Activated CD8-positive, alpha-beta T cell treated with anti-CD3 and anti-CD28 coated beads, Interleukin-2, amount 10 ng/mL, durations not matched to agents 7 days and 5 days (primary cell): Measurements from ENCODE around the gene SLC14A1. TPM values are rescaled to one million over a fixed set of nuclear protein-coding genes. Genes with fewer than 3 reads are reported as not detected.
A peak's percentile ranks its signal among the peaks of the same experiment; 100 is the strongest.

Experiments used
- ATAC-seq: fragments of 150-1000 bp; cut with Tn5 transposase; one replicate; pipeline ENCODE4 v1.10.0; 2021; ENCODE audit warnings: moderate library complexity
- CTCF ChIA-PET: fragments of 350-600 bp; sonication (Branson Sonifier 250); formaldehyde crosslinking; loops from one replicate; lab custom pipeline; 2021; ENCODE audit warnings: antibody characterized with exemption; lab: Charles Lee
- POLR2A ChIA-PET: fragments of 350-600 bp; sonication (Branson Sonifier 250); formaldehyde crosslinking; loops from one replicate; lab custom pipeline; 2021; ENCODE audit warnings: antibody characterized with exemption; lab: Charles Lee
- DNase-seq: peaks from one replicate; pipeline ENCODE4 v3.0.0-alpha.2; 2020
- H3K27ac Mint-ChIP-seq: one replicate; pipeline ENCODE4 v1.8.0; 2021; ENCODE audit warnings: mild to moderate bottlenecking, mixed read lengths
- H3K27me3 Mint-ChIP-seq: one replicate; pipeline ENCODE4 v1.8.0; 2021; ENCODE audit warnings: low read depth, mixed read lengths
- H3K36me3 Mint-ChIP-seq: one replicate; pipeline ENCODE4 v1.8.0; 2021; ENCODE audit warnings: low read depth, mixed read lengths
- H3K4me1 Mint-ChIP-seq: one replicate; pipeline ENCODE4 v1.8.0; 2021; ENCODE audit warnings: low read depth, mixed read lengths
- H3K4me3 Mint-ChIP-seq: one replicate; pipeline ENCODE4 v1.8.0; 2021; ENCODE audit warnings: mild to moderate bottlenecking, mixed read lengths
- H3K9me3 Mint-ChIP-seq: one replicate; pipeline ENCODE4 v1.8.0; 2022; ENCODE audit warnings: mixed read lengths; ENCODE audit not compliant: insufficient read depth
- total RNA-seq, 2 experiments: library from RNA; stranded (reverse); gene quantifications; one replicate each; pipeline ENCODE4 v1.2.3, GENCODE V29; 2021

Gene SLC14A1
- total RNA-seq: 1 to 10 TPM; 2.4 to 3.8 TPM

DNA sequence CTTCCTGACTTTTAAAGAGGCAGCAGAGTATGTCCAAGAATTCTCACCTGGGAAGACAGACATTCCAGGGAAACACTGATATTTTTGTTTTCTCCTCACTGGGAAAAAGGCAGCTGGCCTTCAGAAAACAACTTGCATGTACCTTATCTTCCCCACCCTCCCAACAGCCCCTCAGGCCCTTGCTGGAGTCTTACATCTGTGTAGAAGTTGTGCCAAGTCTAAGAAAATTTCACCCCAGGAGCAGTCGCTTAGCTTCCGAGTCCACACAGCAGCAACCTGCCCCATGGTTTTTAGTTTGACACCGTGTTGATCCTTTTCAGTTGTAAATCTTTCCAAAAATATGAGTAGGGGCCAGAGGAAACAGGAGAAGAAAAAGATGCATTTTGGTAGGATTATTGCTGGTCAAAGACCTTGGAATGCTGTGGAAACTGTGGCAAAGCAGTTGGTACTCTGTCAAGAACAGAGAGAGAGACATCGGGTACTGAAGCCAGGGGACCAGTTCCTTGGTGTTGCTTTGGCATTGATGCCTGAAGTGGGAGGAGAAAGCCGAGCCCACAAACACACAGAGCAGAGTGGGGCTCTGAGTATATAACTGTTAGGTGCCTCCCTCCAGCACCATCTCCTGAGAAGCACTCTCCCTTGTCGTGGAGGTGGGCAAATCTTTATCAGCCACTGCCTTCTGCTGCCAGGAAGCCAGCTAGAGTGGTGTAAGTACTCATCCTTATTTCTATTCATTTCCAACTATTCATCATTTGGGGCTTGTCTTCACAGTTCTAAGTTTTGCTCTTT, at the start of gene SLC14A1:
TSS of gene SLC14A1 (plus strand) at position 615 of the 789 bp plus-strand sequence. CDS start 6,140 bp downstream, outside the sequence.
- Mint-ChIP-seq H3K27me3 (peaks cover 6% of the 10 kb centered on the region), H3K4me3 (no peak within 1 kb of the TSS), H3K4me1 (peaks cover 6% of the 10 kb centered on the region), H3K9me3 (no peaks in the 10 kb centered on the region), H3K27ac (no peak within 1 kb of the TSS), H3K36me3 (no peaks in the 10 kb centered on the region)
- CTCF ChIA-PET: interaction anchor here (0.6 to 7.1 kb wide), 28 partner anchors 8 to 402 kb away, joined by 3 to 95 read pairs (median 4); no protein-coding TSS in a partner anchor
- DNase-seq (no peak), ATAC-seq (no peak)
- POLR2A ChIA-PET: no interaction called here

DNA sequence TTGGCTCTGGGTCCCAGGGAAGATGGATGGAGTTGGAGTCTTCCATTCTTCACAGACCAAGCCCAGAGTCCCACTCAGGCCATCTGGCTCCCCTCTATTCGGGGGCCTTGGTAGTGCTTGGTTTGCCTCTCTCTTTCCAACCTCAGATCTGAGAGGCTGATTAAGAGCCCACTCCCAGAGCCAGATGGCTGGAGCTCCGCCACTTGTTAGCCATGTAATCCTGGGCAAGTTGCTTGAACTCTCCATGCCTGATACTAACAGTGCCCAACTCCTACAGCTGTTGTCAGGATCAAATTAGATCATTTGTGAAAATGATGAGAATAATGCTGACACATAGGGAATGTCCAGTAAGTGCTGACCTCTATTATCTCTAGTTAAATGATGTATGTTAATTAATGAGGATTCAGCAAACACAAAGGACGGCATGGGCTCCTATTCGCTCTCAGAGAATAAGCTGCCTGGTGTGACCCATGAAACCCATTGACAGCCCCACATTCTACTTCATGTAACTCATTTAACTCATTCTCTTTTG, 46.6 kb upstream of the SLC14A1 start:
- Mint-ChIP-seq H3K36me3 (peaks cover 2% of the 10 kb centered on the region), H3K9me3 (no peaks in the 10 kb centered on the region), H3K27me3 (peaks cover 2% of the 10 kb centered on the region), H3K27ac (no peak overlapping the region), H3K4me1 (peaks cover 6% of the 10 kb centered on the region), H3K4me3 (no peak overlapping the region)
- ATAC-seq (no peak), DNase-seq (no peak)
- ChIA-PET POLR2A (no interaction called here), CTCF (interaction anchor here (2.2 kb wide), 1 partner anchor 11 kb away, joined by 9 read pairs; no protein-coding TSS in a partner anchor)

DNA sequence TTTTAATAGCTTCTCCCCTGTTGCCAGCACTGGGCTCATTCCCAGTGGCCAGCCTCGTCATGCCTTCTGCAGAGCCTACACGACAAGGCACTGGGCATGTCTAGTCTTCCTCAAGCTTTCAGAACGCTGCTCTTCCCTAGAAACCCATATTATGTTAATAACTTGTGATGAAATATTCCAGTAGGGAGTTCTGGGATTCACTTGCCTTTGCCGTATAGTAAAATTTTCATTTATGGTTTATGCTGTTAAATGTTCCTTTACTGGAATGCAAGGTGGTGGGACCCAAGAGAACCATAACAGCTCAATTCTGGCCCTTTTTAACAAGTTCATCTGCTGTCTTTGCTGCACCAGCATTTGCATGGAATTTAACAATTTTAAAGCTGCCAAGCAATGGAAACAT, 45.5 kb upstream of the SLC14A1 start:
- H3K36me3 Mint-ChIP-seq: peaks cover 3% of the 10 kb centered on the region
- POLR2A ChIA-PET: interaction anchor here (0.7 kb wide), 1 partner anchor 9 kb away, joined by 3 read pairs; no protein-coding TSS in a partner anchor

DNA sequence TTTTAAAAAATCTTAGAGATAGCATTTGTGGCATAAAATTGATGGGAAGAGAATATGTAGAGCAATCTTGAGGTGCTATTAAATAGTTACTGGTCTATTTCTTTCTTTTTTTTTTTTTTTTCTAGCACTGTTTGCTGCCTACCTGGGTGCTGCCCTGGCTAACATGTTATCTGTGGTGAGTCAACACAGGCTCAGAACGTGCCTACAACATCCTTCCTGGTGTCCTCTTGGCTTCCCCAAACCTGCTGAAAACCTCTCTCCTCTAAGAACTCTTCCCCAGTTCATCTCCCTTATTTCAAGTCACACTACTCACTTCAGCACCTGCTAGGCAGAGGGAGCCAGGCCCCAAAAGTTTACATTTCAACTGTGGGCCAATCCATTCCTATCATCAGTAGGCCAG, 45.1 kb upstream of the SLC14A1 start:
- Mint-ChIP-seq H3K27me3 (peaks cover 2% of the 10 kb centered on the region), H3K36me3 (peaks cover 3% of the 10 kb centered on the region), H3K9me3 (no peaks in the 10 kb centered on the region), H3K4me1 (peaks cover 13% of the 10 kb centered on the region), H3K27ac (no peak overlapping the region), H3K4me3 (no peak overlapping the region)
- ChIA-PET CTCF (interaction anchor here (0.9 to 1.6 kb wide), 3 partner anchors 9 to 201 kb away, joined by 3 to 5 read pairs (median 3); no protein-coding TSS in a partner anchor), POLR2A (interaction anchor here (0.7 kb wide), 1 partner anchor 8 kb away, joined by 3 read pairs; no protein-coding TSS in a partner anchor)
- ATAC-seq (no peak), DNase-seq (no peak)

More for the DNA sequence above, 45.5 kb upstream of the SLC14A1 start:
- no peak for ATAC-seq
- H3K27ac Mint-ChIP-seq: no peak overlapping the region
- H3K4me3 Mint-ChIP-seq: no peak overlapping the region
- H3K27me3 Mint-ChIP-seq: peaks cover 2% of the 10 kb centered on the region
- DNase-seq: no peak
- peaks cover 10% of the 10 kb centered on the region for H3K4me1 Mint-ChIP-seq
- CTCF ChIA-PET: interaction anchor here (1.1 to 2.2 kb wide), 3 partner anchors 9 to 14 kb away, joined by 3 to 9 read pairs (median 5); no protein-coding TSS in a partner anchor
- no peaks in the 10 kb centered on the region for H3K9me3 Mint-ChIP-seq

DNA sequence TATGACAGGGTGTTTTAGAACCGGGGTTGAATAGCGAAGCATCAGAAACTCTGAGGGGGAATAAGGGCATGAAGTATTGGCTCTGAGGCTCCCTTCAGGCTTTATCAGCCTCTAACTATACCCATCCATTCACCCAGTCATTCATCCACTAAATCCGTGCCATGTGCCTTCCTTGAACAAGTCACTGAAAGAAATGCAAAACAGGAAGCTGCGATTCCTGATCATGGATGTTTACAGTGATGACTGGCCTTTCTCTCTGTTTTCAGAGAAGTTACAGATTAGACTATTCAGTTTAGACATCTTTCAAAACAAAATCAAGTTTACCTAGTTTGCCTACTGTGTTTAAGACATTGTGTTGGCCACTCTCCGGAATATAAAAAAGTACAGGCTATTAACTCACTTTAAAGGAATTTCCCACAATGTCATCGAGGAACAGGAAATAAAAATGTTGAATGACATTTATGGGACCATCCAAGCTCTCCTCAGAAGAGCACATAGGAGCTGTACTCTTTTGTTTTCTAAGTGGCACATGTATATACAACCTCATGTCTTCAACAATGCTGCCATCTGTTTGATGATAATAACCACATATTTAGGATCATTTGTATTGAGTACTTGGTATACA, 43.8 kb upstream of the SLC14A1 start:
- CTCF ChIA-PET: interaction anchor here (1.0 to 2.0 kb wide), 2 partner anchors 10 to 14 kb away, joined by 3 to 10 read pairs; no protein-coding TSS in a partner anchor
- no peak for ATAC-seq

DNA sequence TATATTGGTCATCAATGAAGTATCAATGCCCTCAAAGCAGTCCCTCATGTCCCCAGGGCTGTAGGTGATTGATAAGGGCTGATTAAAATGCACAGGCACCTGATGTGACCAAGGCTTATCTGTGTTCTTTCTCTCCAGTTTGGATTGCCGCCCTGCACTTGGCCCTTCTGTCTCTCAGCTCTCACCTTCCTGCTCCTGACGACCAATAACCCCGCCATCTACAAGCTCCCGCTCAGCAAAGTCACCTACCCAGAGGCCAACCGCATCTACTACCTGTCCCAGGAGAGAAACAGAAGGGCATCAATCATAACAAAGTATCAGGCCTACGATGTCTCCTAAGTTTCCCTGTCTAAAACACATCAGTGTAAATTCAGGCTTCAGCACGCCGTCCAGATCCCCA, 41.8 kb upstream of the SLC14A1 start:
- DNase-seq: no peak
- H3K27ac Mint-ChIP-seq: no peak overlapping the region
- POLR2A ChIA-PET: interaction anchor here (2.0 kb wide), 1 partner anchor 12 kb away, joined by 7 read pairs; no protein-coding TSS in a partner anchor
- CTCF ChIA-PET: interaction anchor here (1.2 to 2.0 kb wide), 4 partner anchors 9 to 17 kb away, joined by 4 to 10 read pairs (median 6); no protein-coding TSS in a partner anchor
- peaks cover 43% of the 10 kb centered on the region for H3K4me1 Mint-ChIP-seq
- no peaks in the 10 kb centered on the region for H3K9me3 Mint-ChIP-seq
- ATAC-seq: no peak
- peaks cover 7% of the 10 kb centered on the region for H3K27me3 Mint-ChIP-seq
- H3K4me3 Mint-ChIP-seq: no peak overlapping the region
- H3K36me3 Mint-ChIP-seq: peaks cover 13% of the 10 kb centered on the region

More for the DNA sequence above, 43.8 kb upstream of the SLC14A1 start:
- no peak overlapping the region for H3K4me3 Mint-ChIP-seq
- peaks cover 2% of the 10 kb centered on the region for H3K27me3 Mint-ChIP-seq
- H3K4me1 Mint-ChIP-seq: peaks cover 25% of the 10 kb centered on the region
- no peak for DNase-seq
- POLR2A ChIA-PET: no interaction called here
- no peaks in the 10 kb centered on the region for H3K9me3 Mint-ChIP-seq
- peaks cover 8% of the 10 kb centered on the region for H3K36me3 Mint-ChIP-seq
- H3K27ac Mint-ChIP-seq: no peak overlapping the region

DNA sequence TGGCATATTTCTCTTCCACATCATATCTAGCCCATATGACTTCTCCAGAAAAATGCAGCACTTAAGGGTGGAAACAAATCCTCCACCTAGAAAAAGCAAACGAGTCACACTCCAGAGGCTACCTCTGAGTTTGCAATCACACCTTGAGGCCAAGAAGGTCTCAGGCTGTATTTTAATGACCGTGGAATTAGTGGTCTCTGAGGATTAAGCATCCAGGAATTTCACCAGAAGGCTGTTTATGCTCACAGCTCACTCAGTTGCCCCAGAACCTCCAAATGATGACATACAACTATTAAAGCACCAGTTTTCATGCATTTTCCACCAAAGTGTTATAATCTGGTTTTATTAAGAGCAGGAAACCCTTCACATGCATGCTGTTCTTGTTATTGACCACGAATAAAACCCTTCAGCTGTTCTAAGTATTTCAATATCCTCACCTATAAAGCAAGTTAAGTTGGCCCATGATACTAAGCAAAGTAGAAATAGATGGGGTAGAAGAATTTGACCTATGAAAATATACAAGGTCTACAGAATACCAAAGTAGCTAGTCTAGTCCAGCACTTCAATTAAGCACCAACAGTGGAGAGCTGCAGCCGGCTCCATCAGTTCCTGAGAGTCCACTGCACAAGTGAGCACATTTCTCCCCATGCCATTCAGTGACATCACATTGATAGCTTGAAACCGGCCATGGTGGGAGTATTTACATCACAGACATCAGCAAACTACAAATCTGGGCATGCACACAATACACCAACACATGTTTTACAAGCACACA, 39.5 kb upstream of the SLC14A1 start:
- ATAC-seq: no peak
- ChIA-PET POLR2A (interaction anchor here (2.0 kb wide), 1 partner anchor 17 kb away, joined by 8 read pairs; no protein-coding TSS in a partner anchor), CTCF (interaction anchor here (0.9 to 10.4 kb wide), 4 partner anchors 9 to 389 kb away, joined by 3 to 315 read pairs (median 4); no protein-coding TSS in a partner anchor)
- peaks cover 13% of the 10 kb centered on the region for H3K36me3 Mint-ChIP-seq
- H3K9me3 Mint-ChIP-seq: no peaks in the 10 kb centered on the region
- DNase-seq: no peak
- no peak overlapping the region for H3K4me3 Mint-ChIP-seq
- peaks cover 61% of the 10 kb centered on the region for H3K4me1 Mint-ChIP-seq
- H3K27ac Mint-ChIP-seq: no peak overlapping the region
- H3K27me3 Mint-ChIP-seq: peaks cover 7% of the 10 kb centered on the region

DNA sequence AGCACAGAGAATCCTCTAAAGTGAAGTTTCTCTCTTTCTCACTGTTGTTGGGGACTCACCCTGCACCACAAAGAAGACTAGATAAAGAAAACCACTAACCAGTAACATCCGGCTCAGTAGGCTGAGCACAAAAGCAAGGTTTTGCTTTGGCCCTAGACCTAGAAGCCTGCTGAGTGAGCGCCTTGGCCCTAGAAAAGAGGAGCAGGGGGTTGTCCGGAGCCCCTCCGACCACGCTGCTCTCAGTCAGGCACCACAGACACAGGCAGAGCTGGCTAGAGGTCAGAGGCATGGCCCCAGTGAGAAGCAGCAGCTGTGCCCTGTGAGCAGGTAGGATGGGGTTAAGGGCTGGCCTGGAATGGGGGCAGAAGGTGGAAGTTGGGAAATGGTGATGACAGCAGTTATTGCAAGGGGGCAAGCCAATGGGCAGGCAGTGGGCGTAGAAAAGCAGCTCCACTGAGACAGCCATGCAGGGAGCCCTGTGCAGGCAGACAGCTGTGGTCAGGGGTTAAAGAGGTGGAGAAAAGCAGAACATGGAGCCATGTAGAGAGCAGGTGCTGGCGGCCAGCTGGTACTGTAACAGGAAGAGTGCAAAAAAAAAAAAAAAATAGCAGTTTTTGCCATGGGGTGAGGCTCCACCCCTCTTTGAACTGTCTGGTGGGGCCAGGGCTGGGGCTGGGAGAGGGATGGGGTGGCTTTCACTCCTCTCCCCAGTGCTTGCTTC, 36.9 kb upstream of the SLC14A1 start:
- peaks cover 76% of the 10 kb centered on the region for H3K4me1 Mint-ChIP-seq
- POLR2A ChIA-PET: interaction anchor here (0.8 to 6.3 kb wide), 8 partner anchors 9 to 190 kb away, joined by 3 to 96 read pairs (median 6); no protein-coding TSS in a partner anchor
- DNase-seq (peak; percentile 80), ATAC-seq (peak; percentile 85)
- CTCF ChIA-PET: interaction anchor here (1.1 to 10.4 kb wide), 14 partner anchors 8 to 386 kb away, joined by 3 to 315 read pairs (median 8); partner anchors contain the start of gene PSTPIP2
- no peaks in the 10 kb centered on the region for H3K9me3 Mint-ChIP-seq
- H3K27me3 Mint-ChIP-seq: peaks cover 9% of the 10 kb centered on the region
- H3K4me3 Mint-ChIP-seq: peak overlapping the region; percentile 86
- H3K27ac Mint-ChIP-seq: peak overlapping the region; percentile 99
- peaks cover 14% of the 10 kb centered on the region for H3K36me3 Mint-ChIP-seq

DNA sequence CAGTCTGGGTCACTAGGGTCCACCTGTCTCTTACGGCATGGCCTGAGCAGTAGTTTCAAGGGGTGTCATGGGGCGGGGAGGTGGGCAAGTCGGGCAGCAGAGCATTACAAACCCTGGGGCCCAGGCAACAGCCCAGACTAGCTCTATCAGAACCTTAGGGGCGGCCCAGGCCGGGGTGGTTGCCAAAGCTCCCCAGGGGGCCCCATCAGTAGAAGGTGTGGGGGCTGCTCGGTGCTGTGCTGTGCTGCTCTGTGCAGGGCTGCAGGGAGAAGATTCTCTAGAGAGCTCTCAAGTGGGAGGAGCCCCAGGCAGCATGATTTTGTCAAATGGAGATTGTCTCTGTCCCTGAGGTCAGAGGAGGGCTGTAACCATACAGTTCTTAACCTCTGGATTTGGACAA, 36.4 kb upstream of the SLC14A1 start:
- ChIA-PET POLR2A (interaction anchor here (1.2 to 6.3 kb wide), 7 partner anchors 9 to 189 kb away, joined by 3 to 96 read pairs (median 8); no protein-coding TSS in a partner anchor), CTCF (interaction anchor here (1.1 to 10.4 kb wide), 14 partner anchors 9 to 385 kb away, joined by 3 to 315 read pairs (median 8); partner anchors contain the start of gene PSTPIP2)
- Mint-ChIP-seq H3K9me3 (no peaks in the 10 kb centered on the region), H3K36me3 (peaks cover 11% of the 10 kb centered on the region), H3K4me1 (peaks cover 76% of the 10 kb centered on the region), H3K4me3 (peak overlapping the region; percentile 86), H3K27me3 (peaks cover 9% of the 10 kb centered on the region), H3K27ac (peak overlapping the region; percentile 99)
- peak; percentile 63 for DNase-seq
- peak; percentile 50 for ATAC-seq

DNA sequence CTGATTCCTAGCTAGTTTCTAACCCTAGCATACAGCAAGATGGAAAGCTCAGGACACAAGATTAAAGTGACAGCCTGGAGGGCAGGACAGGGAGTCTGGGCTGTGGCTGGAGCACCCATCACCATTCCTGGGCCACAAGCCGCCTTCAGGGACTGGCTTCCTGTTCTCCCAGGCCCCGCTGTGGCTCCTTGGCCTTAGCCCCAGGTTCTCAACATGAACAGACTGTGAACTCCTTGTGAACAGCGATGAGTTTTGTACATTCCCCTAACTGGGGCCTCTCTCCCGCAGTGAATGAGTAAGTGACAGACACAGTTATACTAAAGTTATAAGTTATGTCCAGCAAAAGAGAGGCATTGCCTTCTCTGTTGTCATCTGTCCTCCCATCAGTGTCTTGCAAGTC, 35.9 kb upstream of the SLC14A1 start:
- CTCF ChIA-PET: interaction anchor here (1.1 to 10.4 kb wide), 16 partner anchors 9 to 485 kb away, joined by 4 to 315 read pairs (median 6); partner anchors contain the start of gene PSTPIP2
- peak overlapping the region; percentile 86 for H3K4me3 Mint-ChIP-seq
- no peak for ATAC-seq
- H3K27ac Mint-ChIP-seq: peak overlapping the region; percentile 99
- H3K9me3 Mint-ChIP-seq: no peaks in the 10 kb centered on the region
- no peak for DNase-seq
- peaks cover 11% of the 10 kb centered on the region for H3K27me3 Mint-ChIP-seq
- POLR2A ChIA-PET: interaction anchor here (1.3 to 6.3 kb wide), 5 partner anchors 13 to 189 kb away, joined by 5 to 96 read pairs (median 8); no protein-coding TSS in a partner anchor
- H3K4me1 Mint-ChIP-seq: peaks cover 76% of the 10 kb centered on the region
- H3K36me3 Mint-ChIP-seq: peaks cover 11% of the 10 kb centered on the region
